Fibroblast of pulmonary artery (primary cell): Measurements from ENCODE around the gene MTA1.
A peak's percentile ranks its signal among the peaks of the same experiment; 100 is the strongest.

ENCODE experiments used
- DNase-seq: peaks from one replicate; pipeline ENCODE4 v3.0.0-alpha.2; 2010; ENCODE audit warnings: low read depth
- H3K4me3 ChIP-seq: replicated peaks from 2 replicates; pipeline ENCODE4 v1.5.1; 2011; ENCODE audit warnings: low read depth, mild to moderate bottlenecking, control low read depth, low read length, moderate library complexity
- TF ChIP-seq, protein P1 (sequence below): IDR thresholded peaks from 2 replicates; pipeline ENCODE4 v1.5.1; 2011; ENCODE audit warnings: mild to moderate bottlenecking, control low read depth, low read length, inconsistent platforms; ENCODE audit errors: missing control alignments

Gene MTA1

DNA sequence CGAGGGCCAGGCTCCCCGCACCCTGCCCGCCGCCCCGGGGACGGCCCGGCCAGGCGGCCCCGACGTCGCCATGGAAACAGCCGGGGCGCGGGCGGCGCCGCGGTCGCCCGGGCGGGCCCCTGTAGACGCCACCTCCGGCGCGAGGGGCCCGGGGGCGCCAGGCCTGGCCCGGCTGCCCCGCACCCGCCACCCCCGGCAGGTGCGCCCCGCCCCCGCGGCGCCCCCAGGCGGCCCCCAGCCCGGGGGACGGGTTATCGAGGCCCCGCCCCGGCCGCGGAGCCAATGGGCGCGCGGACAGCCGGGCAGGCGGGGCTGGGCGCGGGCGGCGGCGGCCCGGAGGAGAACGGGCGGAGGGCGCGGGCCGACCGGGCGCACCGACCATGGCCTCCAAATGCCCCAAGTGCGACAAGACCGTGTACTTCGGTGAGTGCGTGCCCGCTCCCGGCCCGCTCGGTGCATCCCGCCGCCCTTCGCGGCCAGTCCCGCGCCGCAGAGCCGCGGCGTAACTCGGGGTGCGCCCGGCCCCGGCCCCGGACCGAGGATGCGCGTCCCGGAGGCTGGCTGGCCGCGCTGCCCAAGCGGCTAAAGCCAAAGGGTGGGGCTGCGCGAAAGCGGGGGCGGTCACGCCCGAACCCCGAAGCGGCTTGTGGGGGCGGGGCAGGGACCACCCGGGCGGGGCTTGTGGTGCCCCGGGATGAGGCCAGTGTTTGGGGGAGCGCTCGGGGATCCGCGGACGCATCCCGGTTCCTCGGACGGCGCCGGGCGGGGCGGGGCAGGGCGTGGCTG is 55.0 kb downstream of the MTA1 start, which contains the start of gene CRIP2:
CRIP2 (plus strand) TSS at position 339 of the 786 bp plus-strand sequence; CDS start at position 381, 42 bp downstream.
- peak; percentile 51 for DNase-seq
- peak within 1 kb of the TSS; percentile 75 for H3K4me3 ChIP-seq
- TF ChIP-seq, protein P1, sequence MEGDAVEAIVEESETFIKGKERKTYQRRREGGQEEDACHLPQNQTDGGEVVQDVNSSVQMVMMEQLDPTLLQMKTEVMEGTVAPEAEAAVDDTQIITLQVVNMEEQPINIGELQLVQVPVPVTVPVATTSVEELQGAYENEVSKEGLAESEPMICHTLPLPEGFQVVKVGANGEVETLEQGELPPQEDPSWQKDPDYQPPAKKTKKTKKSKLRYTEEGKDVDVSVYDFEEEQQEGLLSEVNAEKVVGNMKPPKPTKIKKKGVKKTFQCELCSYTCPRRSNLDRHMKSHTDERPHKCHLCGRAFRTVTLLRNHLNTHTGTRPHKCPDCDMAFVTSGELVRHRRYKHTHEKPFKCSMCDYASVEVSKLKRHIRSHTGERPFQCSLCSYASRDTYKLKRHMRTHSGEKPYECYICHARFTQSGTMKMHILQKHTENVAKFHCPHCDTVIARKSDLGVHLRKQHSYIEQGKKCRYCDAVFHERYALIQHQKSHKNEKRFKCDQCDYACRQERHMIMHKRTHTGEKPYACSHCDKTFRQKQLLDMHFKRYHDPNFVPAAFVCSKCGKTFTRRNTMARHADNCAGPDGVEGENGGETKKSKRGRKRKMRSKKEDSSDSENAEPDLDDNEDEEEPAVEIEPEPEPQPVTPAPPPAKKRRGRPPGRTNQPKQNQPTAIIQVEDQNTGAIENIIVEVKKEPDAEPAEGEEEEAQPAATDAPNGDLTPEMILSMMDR: no peak

DNA sequence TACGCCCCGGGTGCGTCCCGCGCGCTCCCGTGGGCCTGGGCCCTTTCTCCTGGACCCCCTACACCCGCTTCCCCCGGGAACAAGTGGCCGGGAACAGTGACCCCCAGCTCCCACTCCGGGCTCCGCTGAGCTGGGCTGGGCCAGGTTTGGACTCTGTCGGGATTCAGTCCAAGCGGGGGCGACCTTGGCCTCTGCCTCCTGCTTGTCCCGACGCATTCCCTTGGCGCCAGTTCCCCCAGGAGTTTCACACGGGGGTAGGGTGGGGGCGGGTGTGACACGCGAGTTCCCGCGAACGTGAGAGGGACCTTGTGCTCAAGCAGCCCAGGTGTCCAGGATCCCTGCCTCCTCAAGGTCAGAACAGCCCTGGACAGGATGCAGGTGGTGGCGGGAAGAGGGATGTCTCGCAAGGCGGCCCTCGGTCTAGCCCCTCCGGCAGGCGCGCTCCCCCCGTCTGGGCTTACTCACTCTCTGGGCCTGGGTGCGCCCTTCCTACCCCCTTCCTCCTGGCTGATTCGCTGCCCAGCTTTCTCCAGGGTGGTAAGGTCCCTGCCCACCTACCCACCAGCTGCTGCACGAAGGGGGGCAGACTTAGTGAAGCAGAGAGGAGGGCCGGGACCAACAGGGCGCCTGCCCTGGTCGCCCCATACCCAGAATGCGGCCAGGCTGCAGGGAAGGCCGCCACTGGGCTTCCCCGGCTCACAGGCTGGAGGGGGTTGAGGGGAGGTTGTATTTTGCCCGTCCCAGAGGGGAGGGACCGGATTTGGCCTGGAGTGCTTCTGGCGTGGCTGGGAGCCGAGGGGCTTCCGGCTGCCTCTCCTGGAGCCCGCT is 55.9 kb downstream of the MTA1 start:
- peak overlapping the region; percentile 75 for H3K4me3 ChIP-seq
- peak; percentile 70 for DNase-seq
- TF ChIP-seq, protein P1: no peak

DNA sequence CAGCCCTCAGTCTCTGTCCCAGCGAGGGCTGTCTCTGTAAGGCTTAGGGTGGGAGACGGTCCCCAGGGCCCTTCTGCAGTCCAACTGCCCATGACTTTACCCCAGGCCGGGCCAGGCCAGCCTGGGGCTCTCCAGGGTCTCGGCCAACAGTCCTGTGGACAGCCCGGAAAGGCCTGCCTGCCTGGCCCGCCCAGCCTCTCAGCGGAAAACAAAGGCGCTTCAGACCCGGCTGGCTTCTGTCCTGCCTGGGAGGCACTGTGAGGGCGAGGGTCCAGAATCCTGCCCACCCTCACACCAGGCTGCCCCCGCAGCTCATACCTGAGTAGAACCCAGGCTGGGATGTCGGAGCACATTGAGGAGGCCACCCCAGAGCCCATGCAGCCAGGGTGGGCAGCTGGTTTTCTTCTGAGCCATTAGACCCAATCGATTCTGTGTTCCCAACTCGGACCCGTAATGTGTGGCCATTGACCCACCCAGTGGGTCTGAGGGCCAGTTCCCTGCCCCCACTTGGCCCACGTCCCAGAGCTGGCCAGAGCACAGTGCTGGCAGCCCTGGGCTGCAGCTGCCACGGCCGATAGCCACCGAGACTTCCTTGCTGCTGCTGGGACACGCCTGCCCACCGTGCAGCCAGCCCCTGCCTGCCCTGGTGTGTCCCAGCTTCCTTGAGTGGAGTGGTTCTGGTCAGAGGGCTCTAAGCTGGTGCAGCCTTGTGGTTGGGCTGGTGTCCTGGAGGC is 56.6 kb downstream of the MTA1 start:
- peak overlapping the region; percentile 75 for H3K4me3 ChIP-seq
- peak; percentile 50 for DNase-seq
- TF ChIP-seq, protein P1: no peak

DNA sequence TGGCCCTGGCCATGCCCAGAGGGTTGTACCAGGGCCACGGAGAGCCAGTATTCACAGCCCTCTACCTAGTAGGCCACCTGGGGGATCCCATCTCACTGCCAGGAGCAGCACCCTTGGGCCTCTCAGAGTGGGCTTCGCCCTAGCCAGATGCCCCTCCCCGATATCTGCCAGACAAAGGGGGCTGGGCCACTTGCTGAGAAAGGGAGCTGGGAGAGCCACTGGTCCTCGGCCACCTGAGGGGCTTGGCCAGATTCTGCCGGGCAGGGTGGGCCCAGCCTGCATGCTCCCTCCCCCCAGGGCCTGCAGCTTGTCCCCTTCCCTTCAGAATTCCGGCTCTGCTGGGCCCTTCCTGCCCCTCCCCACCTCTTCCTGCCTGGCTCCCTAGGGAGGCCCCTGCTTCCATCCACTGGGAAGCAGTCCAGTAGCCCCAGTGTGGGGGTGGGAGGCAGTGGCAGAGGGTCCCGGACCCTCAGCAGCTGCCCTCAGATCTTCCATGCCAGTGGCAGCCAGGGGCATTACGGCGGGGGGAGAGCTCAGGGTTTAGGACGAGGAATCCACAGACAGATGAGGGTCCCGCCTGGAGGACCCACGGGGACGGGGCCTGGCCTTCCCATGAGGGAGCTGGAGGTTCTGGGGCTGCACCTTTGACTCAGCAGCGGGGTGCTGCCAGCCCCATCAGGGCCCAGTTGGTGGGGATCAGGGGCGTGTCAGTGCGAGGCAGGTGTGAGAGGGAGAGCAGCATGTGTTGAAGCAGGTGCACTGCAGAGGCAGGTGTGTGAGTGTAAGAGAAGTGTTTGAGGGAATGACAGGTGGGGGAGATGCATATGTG is 57.4 kb downstream of the MTA1 start:
- TF ChIP-seq, protein P1: no peak
- DNase-seq: no peak
- peak overlapping the region; percentile 75 for H3K4me3 ChIP-seq

DNA sequence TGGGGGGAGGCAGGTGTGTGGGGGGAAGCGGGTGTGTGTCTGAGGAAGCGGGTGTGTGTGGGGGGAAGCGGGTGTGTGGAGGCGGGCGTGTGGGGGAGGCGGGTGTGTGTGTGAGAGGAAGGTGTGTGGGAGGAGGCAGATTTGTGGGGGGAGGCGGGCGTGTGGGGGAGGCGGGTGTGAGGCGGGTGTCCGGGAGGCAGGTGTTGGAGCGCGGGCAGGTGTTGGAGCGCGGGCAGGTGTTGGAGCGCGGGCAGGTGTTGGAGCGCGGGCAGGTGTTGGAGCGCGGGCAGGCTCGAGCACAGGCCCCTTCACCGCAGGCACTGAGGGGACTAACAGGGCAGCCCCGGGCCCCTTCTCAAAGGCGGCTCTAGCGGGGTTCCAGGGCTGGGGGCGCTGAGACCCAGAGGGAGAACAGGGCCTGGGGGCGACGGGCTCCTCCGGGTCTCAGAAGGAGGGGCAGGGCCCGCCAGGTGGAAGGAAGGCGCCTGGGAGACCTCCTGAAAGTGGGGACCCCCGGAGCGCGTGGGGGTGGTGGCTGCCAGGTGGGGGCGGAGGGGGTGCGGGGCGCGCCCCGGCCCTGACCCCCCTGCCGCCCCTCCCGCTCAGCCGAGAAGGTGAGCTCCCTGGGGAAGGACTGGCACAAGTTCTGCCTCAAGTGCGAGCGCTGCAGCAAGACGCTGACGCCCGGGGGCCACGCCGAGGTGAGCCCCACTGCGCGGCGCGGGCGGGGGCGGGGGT is 58.2 kb downstream of the MTA1 start:
- DNase-seq: no peak
- H3K4me3 ChIP-seq: no peak overlapping the region
- TF ChIP-seq, protein P1: no peak
